Stomach (tissue), 9 donors: Measurements from ENCODE around the gene GRIN3A. TPM values are rescaled to one million over a fixed set of nuclear protein-coding genes. Genes with fewer than 3 reads are reported as not detected.
A peak's percentile ranks its signal among the peaks of the same experiment; 100 is the strongest.

Experiments used
- DNase-seq, 2 donors: peaks; one replicate each; pipeline versions ENCODE4 v3.0.0 to v3.0.0-alpha.2; 2013 to 2019
- H3K27ac ChIP-seq, 5 donors: fragments of 200-600 bp in 4 of 5; sonication (generic) in 4 of 5; one replicate each; pipeline ENCODE4 v1.5.1; 2013 to 2019; ENCODE audit warnings: mild to moderate bottlenecking in 1 of 5, moderate library complexity in 1 of 5
- H3K27me3 ChIP-seq, 3 donors: fragments of 200-600 bp; sonication (generic); one replicate each; pipeline ENCODE4 v1.5.1; 2017 to 2019; ENCODE audit warnings: mixed run types in 1 of 3
- H3K36me3 ChIP-seq, 4 donors: fragments of 200-600 bp; sonication (generic); 1 replicate in 3 of 4; 2 replicates in 1 of 4; pipeline ENCODE4 v1.5.1; 2016 to 2019
- H3K4me1 ChIP-seq, 4 donors: fragments of 200-600 bp; sonication (generic); one replicate each; pipeline ENCODE4 v1.5.1; 2016 to 2019
- H3K4me3 ChIP-seq, 4 donors: fragments of 200-600 bp; sonication (generic) in 3 of 4; one replicate each; pipeline ENCODE4 v1.5.1; 2016 to 2019; ENCODE audit warnings: mild to moderate bottlenecking in 1 of 4
- H3K9me3 ChIP-seq, 4 donors: fragments of 200-600 bp; sonication (generic); one replicate each; pipeline ENCODE4 v1.5.1; 2016 to 2019
- CTCF ChIP-seq, 7 experiments: fragments of 450-650 bp in 4 of 7; fragments of 200-600 bp in 3 of 7; sonication (generic) in 3 of 7; IDR thresholded peaks; one replicate each; pipeline ENCODE4 v1.5.1; 2016 to 2019; ENCODE audit warnings: antibody characterized with exemption in 7 of 7, control low read depth in 2 of 7, mild to moderate bottlenecking in 1 of 7
- EP300 ChIP-seq: sonication (generic); formaldehyde crosslinking; IDR thresholded peaks from one replicate; pipeline ENCODE4 v1.6.1; 2017; ENCODE audit warnings: antibody characterized with exemption
- POLR2A ChIP-seq, 4 donors: fragments of 450-650 bp; IDR thresholded peaks; one replicate each; pipeline ENCODE4 v1.6.1; 2016; ENCODE audit warnings: antibody characterized with exemption in 4 of 4, control low read depth in 2 of 4, mild to moderate bottlenecking in 1 of 4, moderate library complexity in 1 of 4
- POLR2AphosphoS5 ChIP-seq, 3 donors: sonication (generic); formaldehyde crosslinking; IDR thresholded peaks; one replicate each; pipeline ENCODE4 v1.6.1; 2016; ENCODE audit warnings: antibody characterized with exemption in 3 of 3
- WGBS, 5 donors: extraction: QIAGEN DNeasy Blood & Tissue Kit in 3 of 5; methylation state at CpG; one replicate each; pipeline versions ENCODE4 v1.1.5 to v1.1.7; 2013 to 2018; 5-methylcytosine and 5-hydroxymethylcytosine counted together
- intact Hi-C: fragments of 100-400 bp; cut with DNase I; formaldehyde crosslinking; loops from one replicate; pipeline ENCODE4 v1.15.1; 2023; ENCODE audit warnings: low total_unique reads
- polyA plus RNA-seq, 3 donors: library from polyadenylated mRNA; stranded (reverse); fragments of 200-250 nt; gene quantifications; one replicate each; pipeline ENCODE4 v1.2.3, GENCODE V29; 2013
- total RNA-seq, 5 donors: library from RNA; depleted of rRNA; stranded (reverse); fragments of >200 nt; gene quantifications; one replicate each; pipeline versions ENCODE4 v1.1.0 to v1.2.3, GENCODE V29; 2014 to 2016
- donor health status: healthy with polysubstance abuse.
- donor health status: Bipolar disorder and iron deficiency.
- donor health status: healthy.

Gene GRIN3A
- total and polyA plus RNA-seq, 8 donors, result 0.18 TPM; not detected in 7

- intact Hi-C loops, result no loop called here
- no peaks in the 10 kb centered on the region for H3K27me3 ChIP-seq
- H3K27ac ChIP-seq, result no peak overlapping the region
- no peak for TF ChIP-seq POLR2A (IDR thresholded peaks at IDR 0.05)
- TF ChIP-seq POLR2AphosphoS5 (IDR thresholded peaks at IDR 0.05), result no peak
- no peak for TF ChIP-seq CTCF (IDR thresholded peaks at IDR 0.05)
- no peak for TF ChIP-seq EP300
- DNase-seq, result peak in 1 of 2 donors; percentile 22
- WGBS, 5 donors, result 35 to 75% (median 64%) methylated on average over 1 of the region's 1 CpG
- H3K36me3 ChIP-seq, result no peaks in the 10 kb centered on the region
- H3K9me3 ChIP-seq, result no peaks in the 10 kb centered on the region
- H3K4me3 ChIP-seq, result no peak overlapping the region
- no peaks in the 10 kb centered on the region for H3K4me1 ChIP-seq
These were observed 155.9 kb downstream of the GRIN3A start for GRCh38 chr9:101582553-101582952.

DNA sequence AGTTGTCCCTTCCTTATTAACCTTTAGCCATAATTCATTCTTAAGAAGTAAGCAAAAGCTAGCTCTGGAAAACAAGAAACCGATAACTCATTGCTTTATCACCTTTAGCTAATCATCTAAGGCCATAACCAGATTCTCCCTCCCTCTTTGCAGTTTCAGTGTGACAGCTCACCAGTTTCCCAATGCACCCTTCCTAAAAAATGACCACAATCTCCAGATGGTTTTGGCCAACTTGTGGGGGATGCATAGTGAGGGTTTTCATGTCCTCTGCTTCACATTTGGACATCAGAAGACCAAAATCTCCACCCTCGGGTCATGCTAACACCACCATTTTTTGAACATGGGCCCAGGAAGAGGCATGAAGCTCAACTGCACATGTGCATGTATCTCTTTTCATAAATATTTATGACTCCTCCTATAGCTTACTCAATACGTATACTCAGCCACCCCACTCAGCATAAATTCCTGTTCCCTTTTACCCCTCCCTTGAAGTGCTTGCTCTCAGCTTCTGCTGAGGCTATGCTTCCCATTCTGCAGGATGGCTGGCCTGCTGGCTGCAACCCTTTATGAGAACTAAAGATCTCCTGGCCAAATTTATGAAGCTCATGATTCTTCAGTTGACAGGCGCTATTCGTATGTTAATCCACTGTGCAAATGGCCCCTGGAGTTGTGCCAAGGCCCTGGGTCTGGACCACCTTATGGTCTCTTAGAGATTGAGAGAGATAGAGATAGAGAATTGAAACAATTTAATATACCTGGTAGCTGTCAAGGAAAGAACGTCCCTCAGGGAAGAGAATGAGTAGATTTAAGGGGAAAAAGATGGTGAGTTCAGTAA lies 158.5 kb downstream of the GRIN3A start:
- DNase-seq, result no peak
- TF ChIP-seq POLR2A (IDR thresholded peaks at IDR 0.05), result no peak
- TF ChIP-seq EP300, result no peak
- TF ChIP-seq POLR2AphosphoS5 (IDR thresholded peaks at IDR 0.05), result no peak
- no peak for TF ChIP-seq CTCF (IDR thresholded peaks at IDR 0.05)
- 79 to 90% (median 82%) methylated on average over 6 of the region's 6 CpGs for WGBS, 5 donors
- no peak overlapping the region for H3K27ac ChIP-seq
- intact Hi-C loops, result no loop called here
- no peaks in the 10 kb centered on the region for H3K9me3 ChIP-seq
- H3K4me1 ChIP-seq, result peaks cover 0 to under 1% (median 0%) of the 10 kb centered on the region in 4 donors
- H3K36me3 ChIP-seq, result no peaks in the 10 kb centered on the region
- no peaks in the 10 kb centered on the region for H3K27me3 ChIP-seq
- H3K4me3 ChIP-seq, result no peak overlapping the region

DNA sequence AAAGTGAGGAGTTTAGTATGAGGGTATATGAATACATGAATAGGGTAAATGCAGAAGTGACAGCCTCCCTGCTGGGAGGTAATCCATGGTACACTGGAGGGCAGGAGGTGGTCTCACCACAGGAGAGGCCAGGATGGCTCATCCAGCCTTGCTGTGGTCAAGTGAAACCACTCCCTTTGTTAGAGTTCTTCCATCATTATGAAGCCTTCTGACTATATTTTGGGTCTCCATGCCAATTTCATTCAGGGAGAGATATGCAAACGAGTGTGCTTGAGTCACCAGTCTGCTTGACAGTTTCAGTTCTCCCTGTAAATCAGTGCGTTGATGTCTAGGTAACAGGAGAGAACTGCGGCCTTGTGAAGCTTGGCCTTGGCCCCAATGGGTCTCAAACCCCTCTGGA lies 160.1 kb downstream of the GRIN3A start:
- Histone ChIP-seq H3K27ac (no peak overlapping the region), H3K9me3 (no peaks in the 10 kb centered on the region), H3K4me3 (no peak overlapping the region), H3K4me1 (peaks cover 0 to 4% (median 0%) of the 10 kb centered on the region in 4 donors), H3K36me3 (no peaks in the 10 kb centered on the region), H3K27me3 (no peaks in the 10 kb centered on the region)
- TF ChIP-seq CTCF (IDR thresholded peaks at IDR 0.05) (no peak), EP300 (no peak), POLR2A (IDR thresholded peaks at IDR 0.05) (no peak), POLR2AphosphoS5 (IDR thresholded peaks at IDR 0.05) (no peak)
- intact Hi-C loops, result no loop called here
- 67 to 78% (median 75%) methylated on average over 3 of the region's 3 CpGs for WGBS, 5 donors
- DNase-seq, result no peak

GRCh38 chr9:101574731-101575333 lies 163.6 kb downstream of the GRIN3A start:
- H3K27ac ChIP-seq, result no peak overlapping the region
- H3K4me1 ChIP-seq, result peaks cover 0 to 8% (median 2%) of the 10 kb centered on the region in 4 donors
- H3K9me3 ChIP-seq, result no peaks in the 10 kb centered on the region
- DNase-seq, result peak in 1 of 2 donors; percentile 22
- no peak overlapping the region for H3K4me3 ChIP-seq
- TF ChIP-seq CTCF (IDR thresholded peaks at IDR 0.05) (no peak), EP300 (no peak), POLR2AphosphoS5 (IDR thresholded peaks at IDR 0.05) (no peak), POLR2A (IDR thresholded peaks at IDR 0.05) (no peak)
- intact Hi-C loops, result no loop called here
- no peaks in the 10 kb centered on the region for H3K27me3 ChIP-seq
- peaks cover 0 to 9% (median 5%) of the 10 kb centered on the region in 4 donors for H3K36me3 ChIP-seq
